Measurements from ENCODE around the gene COX19.

The COX19 gene

GRCh38 chr7:922334-923107, 52.8 kb downstream of the COX19 start:
- DNase-seq: peak; percentile 63

- DNase-seq: peak; percentile 47
Observed at GRCh38 chr7:921581-922333, 53.6 kb downstream of the COX19 start.

- DNase-seq: no peak
Observed at GRCh38 chr7:921071-921461, 54.3 kb downstream of the COX19 start.

- DNase-seq: peak; percentile 36
Observed at GRCh38 chr7:920351-921070, 54.8 kb downstream of the COX19 start.

GRCh38 chr7:919924-920341, 55.4 kb downstream of the COX19 start:
- DNase-seq: peak; percentile 13

GRCh38 chr7:919114-919442, 56.3 kb downstream of the COX19 start:
- peak; percentile 13 for DNase-seq

GRCh38 chr7:918441-919113, 56.8 kb downstream of the COX19 start:
- DNase-seq: peak; percentile 12

- DNase-seq: no peak
Observed at GRCh38 chr7:918118-918425, 57.3 kb downstream of the COX19 start.

GRCh38 chr7:917255-918117, 57.9 kb downstream of the COX19 start:
- DNase-seq: no peak

- DNase-seq: no peak
Observed at GRCh38 chr7:916291-916941, 58.9 kb downstream of the COX19 start.
